ENCODE results near the gene ELSPBP1. TPM values are rescaled to one million over a fixed set of nuclear protein-coding genes. Genes with fewer than 3 reads are reported as not detected.

Gene ELSPBP1
- total and polyA plus RNA-seq, 2 experiments from 2014 or later, result not detected

GRCh38 chr19:48029431-48029830 lies 35.0 kb downstream of the ELSPBP1 start:
- no peaks in the 10 kb centered on the region for H3F3A ChIP-seq (replicated peaks; ENCODE audit: low read depth)
- H3K4me2 ChIP-seq, result no peak overlapping the region
- no peaks in the 10 kb centered on the region for H3K79me2 ChIP-seq (replicated peaks; ENCODE audit: insufficient read depth)
- DNase-seq (ENCODE audit: low spot score) (no peak), ATAC-seq (no peak)
- H4K20me1 ChIP-seq (replicated peaks; ENCODE audit: insufficient read depth), result no peaks in the 10 kb centered on the region
- Mint-ChIP-seq H3K4me3 (no peak overlapping the region), H3K27me3 (ENCODE audit: insufficient read depth, low read depth, poor library complexity) (peaks cover 6% of the 10 kb centered on the region), H3K4me1 (peaks cover 2% of the 10 kb centered on the region; the same call in 2 of the 3 replicates), H3K27ac (no peak overlapping the region), H3K9me3 (peaks cover 2% of the 10 kb centered on the region; the same call in 2 of the 3 replicates), H3K36me3 (ENCODE audit: low read depth) (no peaks in the 10 kb centered on the region)
- H3K4me3 ChIP-seq, result no peak overlapping the region
- peak overlapping the region; percentile 57 for H2AFZ ChIP-seq
- TF ChIP-seq ETS1 (IDR thresholded peaks at IDR 0.05) (no peak), JUNB (IDR thresholded peaks at IDR 0.05; ENCODE audit: unreplicated experiment) (no peak), ZNF462 (CRISPR knock-in tag; IDR thresholded peaks at IDR 0.05) (no peak), EZH2phosphoT487 (IDR thresholded peaks at IDR 0.05; ENCODE audit: unreplicated experiment) (no peak), REST (IDR thresholded peaks at IDR 0.05; ENCODE audit: unreplicated experiment) (no peak), CTCF (conservative IDR thresholded peaks at IDR 0.05; ENCODE audit: low read depth in 2 of 2) (no peak), ZNF331 (CRISPR knock-in tag; IDR thresholded peaks at IDR 0.05; ENCODE audit: low read depth) (no peak), STAT1 (IDR thresholded peaks at IDR 0.05; ENCODE audit: unreplicated experiment) (no peak)
- no peaks in the 10 kb centered on the region for H3K4me1 ChIP-seq (ENCODE audit: insufficient read depth)
- no peaks in the 10 kb centered on the region for H3K36me3 ChIP-seq (ENCODE audit: insufficient read depth)
- no peak overlapping the region for H3K27ac ChIP-seq (ENCODE audit: low read depth)
- peaks cover 4% of the 10 kb centered on the region; the same call in 1 of the 2 replicates for H3K9me2 ChIP-seq (ENCODE audit: insufficient read depth)
- no peaks in the 10 kb centered on the region for H3K27me3 ChIP-seq (ENCODE audit: insufficient read depth)
